Measurements from ENCODE around the gene SLC6A6.

GRCh38 chr3:14448063-14448462, 45.7 kb downstream of the SLC6A6 start:
- TF ChIP-seq CTCF (conservative IDR thresholded peaks at IDR 0.05; ENCODE audit: low read depth in 2 of 2) (no peak), ETS1 (IDR thresholded peaks at IDR 0.05) (no peak), EZH2 (IDR thresholded peaks at IDR 0.05; ENCODE audit: low read depth, unreplicated experiment) (no peak)

Measured in GM23338 (cell line).